HUES48 (cell line): ENCODE data around the gene LPAR3.

Experiments
- H3K27ac ChIP-seq: one replicate; pipeline ENCODE4 v1.7.0; 2013; ENCODE audit warnings: low read depth, low read length, inconsistent platforms
- H3K27me3 ChIP-seq: 2 replicates; pipeline ENCODE4 v1.6.1; 2013; ENCODE audit warnings: mild to moderate bottlenecking, low read length; ENCODE audit not compliant: control insufficient read depth, insufficient read depth
- H3K36me3 ChIP-seq: 2 replicates; pipeline ENCODE4 v1.6.1; 2013; ENCODE audit warnings: low read length; ENCODE audit not compliant: control insufficient read depth, insufficient read depth
- H3K4me1 ChIP-seq: 2 replicates; pipeline ENCODE4 v1.6.1; 2013; ENCODE audit warnings: mild to moderate bottlenecking, low read length; ENCODE audit not compliant: control insufficient read depth, insufficient read depth
- H3K4me3 ChIP-seq: 2 replicates; pipeline ENCODE4 v1.5.1; 2013; ENCODE audit warnings: mild to moderate bottlenecking, low read depth, low read length
- H3K9ac ChIP-seq: 2 replicates; pipeline ENCODE4 v1.6.1; 2013; ENCODE audit warnings: mild to moderate bottlenecking, low read depth, low read length, moderate library complexity
- H3K9me3 ChIP-seq: 2 replicates; pipeline ENCODE4 v1.6.1; 2013; ENCODE audit warnings: low read length; ENCODE audit not compliant: control insufficient read depth, insufficient read depth

LPAR3 gene

GRCh38 chr1:84773933-84774497, 119.0 kb downstream of the LPAR3 start:
- no peak overlapping the region for H3K9ac ChIP-seq
- no peaks in the 10 kb centered on the region for H3K9me3 ChIP-seq
- H3K27me3 ChIP-seq = peaks cover 3% of the 10 kb centered on the region; the same call in 1 of the 2 replicates
- H3K27ac ChIP-seq = no peak overlapping the region
- H3K4me1 ChIP-seq = no peaks in the 10 kb centered on the region
- no peak overlapping the region for H3K4me3 ChIP-seq
- H3K36me3 ChIP-seq = no peaks in the 10 kb centered on the region

- Histone ChIP-seq H3K4me3 (no peak overlapping the region), H3K36me3 (no peaks in the 10 kb centered on the region), H3K27ac (no peak overlapping the region)
These were observed 119.8 kb downstream of the LPAR3 start for GRCh38 chr1:84773195-84773594.

GRCh38 chr1:84772428-84772943, 120.5 kb downstream of the LPAR3 start:
- no peaks in the 10 kb centered on the region for H3K4me1 ChIP-seq
- H3K9me3 ChIP-seq = no peaks in the 10 kb centered on the region
- H3K9ac ChIP-seq = no peak overlapping the region
- H3K4me3 ChIP-seq = no peak overlapping the region
- H3K27ac ChIP-seq = no peak overlapping the region
- H3K36me3 ChIP-seq = no peaks in the 10 kb centered on the region
- peaks cover 3% of the 10 kb centered on the region; the same call in 1 of the 2 replicates for H3K27me3 ChIP-seq

More at GRCh38 chr1:84773195-84773594, 119.8 kb downstream of the LPAR3 start:
- peaks cover 3% of the 10 kb centered on the region; the same call in 1 of the 2 replicates for H3K27me3 ChIP-seq
- H3K9ac ChIP-seq = no peak overlapping the region
- H3K9me3 ChIP-seq = no peaks in the 10 kb centered on the region
- H3K4me1 ChIP-seq = no peaks in the 10 kb centered on the region

GRCh38 chr1:84771895-84772294, 121.1 kb downstream of the LPAR3 start:
- Histone ChIP-seq H3K27me3 (peaks cover 3% of the 10 kb centered on the region; the same call in 1 of the 2 replicates), H3K9ac (no peak overlapping the region), H3K9me3 (no peaks in the 10 kb centered on the region)

GRCh38 chr1:84770481-84770880, 122.5 kb downstream of the LPAR3 start:
- Histone ChIP-seq H3K4me1 (no peaks in the 10 kb centered on the region), H3K36me3 (no peaks in the 10 kb centered on the region), H3K27ac (no peak overlapping the region), H3K9ac (no peak overlapping the region), H3K9me3 (no peaks in the 10 kb centered on the region), H3K27me3 (peaks cover 4% of the 10 kb centered on the region; the same call in 1 of the 2 replicates), H3K4me3 (no peak overlapping the region)

More at GRCh38 chr1:84771895-84772294, 121.1 kb downstream of the LPAR3 start:
- Histone ChIP-seq H3K27ac (no peak overlapping the region), H3K36me3 (no peaks in the 10 kb centered on the region), H3K4me1 (no peaks in the 10 kb centered on the region), H3K4me3 (no peak overlapping the region)

GRCh38 chr1:84769636-84770035, 123.4 kb downstream of the LPAR3 start:
- H3K9ac ChIP-seq = no peak overlapping the region
- no peaks in the 10 kb centered on the region for H3K9me3 ChIP-seq
- peaks cover 12% of the 10 kb centered on the region; the same call in 1 of the 2 replicates for H3K27me3 ChIP-seq
- H3K4me1 ChIP-seq = peaks cover 4% of the 10 kb centered on the region
- H3K36me3 ChIP-seq = no peaks in the 10 kb centered on the region
- no peak overlapping the region for H3K27ac ChIP-seq
- no peak overlapping the region for H3K4me3 ChIP-seq

GRCh38 chr1:84768634-84769033, 124.4 kb downstream of the LPAR3 start:
- Histone ChIP-seq H3K4me1 (peaks cover 14% of the 10 kb centered on the region), H3K9ac (no peak overlapping the region), H3K9me3 (no peaks in the 10 kb centered on the region), H3K4me3 (no peak overlapping the region), H3K36me3 (no peaks in the 10 kb centered on the region), H3K27me3 (peaks cover 15% of the 10 kb centered on the region; the same call in 1 of the 2 replicates), H3K27ac (no peak overlapping the region)

GRCh38 chr1:84763912-84764680, 128.9 kb downstream of the LPAR3 start:
- H3K9ac ChIP-seq = no peak overlapping the region
- peak overlapping the region; percentile 22; the same call in 1 of the 2 replicates for H3K4me3 ChIP-seq

GRCh38 chr1:84762664-84763063, 130.3 kb downstream of the LPAR3 start:
- H3K9me3 ChIP-seq = no peaks in the 10 kb centered on the region
- no peak overlapping the region for H3K4me3 ChIP-seq
- H3K27ac ChIP-seq = no peak overlapping the region
- peaks cover 12% of the 10 kb centered on the region; the same call in 1 of the 2 replicates for H3K27me3 ChIP-seq
- H3K36me3 ChIP-seq = no peaks in the 10 kb centered on the region
- no peak overlapping the region for H3K9ac ChIP-seq
- H3K4me1 ChIP-seq = peaks cover 21% of the 10 kb centered on the region

More at GRCh38 chr1:84763912-84764680, 128.9 kb downstream of the LPAR3 start:
- peaks cover 17% of the 10 kb centered on the region for H3K4me1 ChIP-seq
- no peaks in the 10 kb centered on the region for H3K9me3 ChIP-seq
- peaks cover 12% of the 10 kb centered on the region; the same call in 1 of the 2 replicates for H3K27me3 ChIP-seq
- H3K27ac ChIP-seq = peak overlapping the region; percentile 42
- no peaks in the 10 kb centered on the region for H3K36me3 ChIP-seq
